Activated T-helper 2 cell treated with anti-CD3 and anti-CD28 coated beads, Interferon-gamma antibody, Interleukin-2, Interleukin-4, amounts not matched to agents 10 μg/mL and 5 μg/mL and 100 μg/mL, durations not matched to agents 14 hours and 24 hours and 36 hours (primary cell): ENCODE measurements around the gene MNS1. TPM values are rescaled to one million over a fixed set of nuclear protein-coding genes. Genes with fewer than 3 reads are reported as not detected.

Source experiments
- DNase-seq: peaks from one replicate; pipeline ENCODE4 v3.0.0; 2021; ENCODE audit warnings: low spot score
- H3K27ac Mint-ChIP-seq: one replicate; pipeline ENCODE4 v1.8.0; 2021; ENCODE audit warnings: mixed read lengths
- H3K27me3 Mint-ChIP-seq: one replicate; pipeline ENCODE4 v1.8.0; 2021; ENCODE audit warnings: low read depth, mixed read lengths
- H3K36me3 Mint-ChIP-seq: one replicate; pipeline ENCODE4 v1.8.0; 2021; ENCODE audit warnings: low read depth, mixed read lengths
- H3K4me1 Mint-ChIP-seq: one replicate; pipeline ENCODE4 v1.8.0; 2021; ENCODE audit warnings: low read depth, mixed read lengths
- H3K4me3 Mint-ChIP-seq: one replicate; pipeline ENCODE4 v1.8.0; 2021; ENCODE audit warnings: low read depth, mild to moderate bottlenecking, moderate library complexity, mixed read lengths
- H3K9me3 Mint-ChIP-seq: one replicate; pipeline ENCODE4 v1.8.0; 2021; ENCODE audit warnings: mixed read lengths
- intact Hi-C: fragments of 100-400 bp; cut with micrococcal nuclease; formaldehyde crosslinking; loops from one replicate; pipeline ENCODE4 v1.15.1; 2023
- total RNA-seq: library from RNA; stranded (reverse); gene quantifications from 2 replicates; pipeline ENCODE4 v1.2.3, GENCODE V29; 2022

MNS1 gene
- total RNA-seq, 1 donor from 2014 or later, result 0.14 TPM

DNA sequence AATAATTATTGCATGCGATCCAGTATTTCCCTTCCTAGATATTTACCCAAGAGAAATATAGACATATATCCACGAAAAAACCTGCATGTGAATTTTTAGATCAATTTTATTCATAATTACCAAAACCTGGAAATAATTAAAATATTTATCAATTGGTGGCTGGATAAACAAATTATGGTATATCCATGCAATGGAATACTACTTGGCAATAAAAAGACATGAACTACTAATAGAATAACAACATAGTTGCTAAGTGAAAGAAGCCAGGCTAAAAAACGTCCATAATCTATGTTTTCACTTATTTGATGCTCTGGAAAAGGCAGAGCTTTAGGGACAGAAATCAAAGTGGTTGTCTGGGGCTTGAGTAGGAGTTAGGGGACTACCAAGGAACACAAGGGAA lies 79.0 kb downstream of the MNS1 start:
- no peaks in the 10 kb centered on the region for H3K27me3 Mint-ChIP-seq
- H3K4me3 Mint-ChIP-seq, result no peak overlapping the region
- intact Hi-C loops, result no loop called here
- H3K36me3 Mint-ChIP-seq, result no peaks in the 10 kb centered on the region
- H3K27ac Mint-ChIP-seq, result no peak overlapping the region
- no peaks in the 10 kb centered on the region for H3K9me3 Mint-ChIP-seq
- H3K4me1 Mint-ChIP-seq, result peaks cover 3% of the 10 kb centered on the region
- DNase-seq, result no peak

DNA sequence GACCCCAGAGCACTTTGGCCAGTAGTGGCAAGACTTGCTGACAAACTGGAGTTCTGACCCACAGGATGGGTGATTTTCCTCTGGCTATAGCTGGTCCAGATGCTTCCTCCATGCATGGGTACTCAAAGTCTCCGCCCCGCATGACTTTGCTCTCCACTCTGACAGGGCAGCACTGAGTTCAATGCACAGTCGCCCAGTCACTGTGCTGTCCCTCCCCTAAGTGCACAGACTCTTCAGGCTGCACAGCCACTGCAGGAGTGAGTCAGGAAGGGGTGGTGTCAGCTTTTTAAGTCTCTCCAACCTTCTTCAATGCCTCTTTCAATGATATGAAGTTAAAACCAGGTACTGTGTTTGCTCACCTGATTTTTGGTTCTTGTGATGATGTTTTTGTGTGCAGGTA lies 81.9 kb downstream of the MNS1 start:
- intact Hi-C loops, result no loop called here
- Mint-ChIP-seq H3K4me1 (no peaks in the 10 kb centered on the region), H3K27me3 (peaks cover 2% of the 10 kb centered on the region), H3K9me3 (peaks cover 14% of the 10 kb centered on the region), H3K36me3 (no peaks in the 10 kb centered on the region), H3K4me3 (no peak overlapping the region), H3K27ac (no peak overlapping the region)
- DNase-seq, result no peak

Other genes with a start within 250 kb of the MNS1 start
- 36.6 and 37.7 TPM in 2 replicates for gene RFX7, start 221.3 kb downstream of the MNS1 start, total RNA-seq
- 0.27 and 0.44 TPM in 2 replicates for gene TEX9, start 99.7 kb downstream of the MNS1 start, total RNA-seq